ENCODE results near the gene GIPC3. TPM values are rescaled to one million over a fixed set of nuclear protein-coding genes. Genes with fewer than 3 reads are reported as not detected.

The GIPC3 gene
- total and polyA plus RNA-seq, 2 of the 8 experiments (the other 6 are each of a cell fraction or from before 2014, with no cell fraction given): 1.0 to 1.2 TPM

DNA sequence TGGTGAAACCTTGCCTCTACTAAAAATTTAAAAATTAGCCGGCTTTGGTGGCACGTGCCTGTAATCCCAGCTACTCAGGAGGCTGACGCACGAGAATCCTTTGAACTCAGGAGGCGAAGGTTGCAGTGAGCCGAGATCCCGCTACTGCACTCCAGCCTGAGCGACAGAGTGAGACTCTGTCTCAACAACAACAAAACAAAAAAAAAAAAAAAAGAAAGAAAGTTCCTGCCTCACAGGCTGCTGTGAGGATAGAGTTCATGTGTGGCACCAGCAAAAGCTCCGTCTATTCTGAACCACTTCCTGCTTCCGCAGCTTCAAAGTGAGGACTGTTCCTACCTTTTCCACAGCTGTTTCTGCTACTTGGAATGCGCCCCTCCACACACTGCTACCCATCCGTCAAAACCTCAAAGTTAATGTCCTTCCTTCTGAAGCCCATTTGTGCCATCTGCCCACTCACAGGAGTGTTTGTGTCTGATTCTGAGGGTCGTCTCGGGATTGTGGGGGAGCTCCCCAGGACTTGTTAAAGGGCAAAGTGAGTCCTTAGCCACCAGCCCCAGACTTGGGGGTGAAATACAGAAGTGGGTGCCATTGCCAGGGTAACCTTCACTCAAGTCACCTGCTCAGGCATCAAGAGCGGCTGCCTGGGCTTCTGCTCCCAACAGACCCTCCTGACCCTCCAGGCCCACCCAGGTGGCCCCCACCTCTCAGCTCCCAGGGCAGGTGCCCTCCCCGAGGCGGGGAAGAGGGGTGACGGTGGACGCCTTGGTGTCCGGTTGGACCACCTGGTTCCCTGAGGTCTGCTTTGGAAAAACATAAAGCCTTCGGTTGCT lies 30.8 kb upstream of the GIPC3 start:
- H2BK20ac ChIP-seq (ENCODE audit: low read length): no peak overlapping the region
- DNase-seq (ENCODE audit: low read depth in 1 of 2, low spot score in 2 of 2) (no peak), FAIRE-seq (no peak)
- no peak overlapping the region for H3K27ac ChIP-seq (ENCODE audit: low read depth, low read length)
- H4K5ac ChIP-seq (ENCODE audit: insufficient read length, low read depth, low read length): no peak overlapping the region
- no peak overlapping the region for H2AK5ac ChIP-seq (ENCODE audit: low read depth, low read length)
- no peak overlapping the region for H2AFZ ChIP-seq (ENCODE audit: low read length)
- no peak overlapping the region for H3K9ac ChIP-seq (replicated peaks in 1 of 4; ENCODE audit: extremely low read depth in 1 of 4, low read depth in 3 of 4, low read length in 3 of 4)
- H3K23ac ChIP-seq (ENCODE audit: insufficient read length): no peak overlapping the region
- no peak overlapping the region for H3K56ac ChIP-seq (replicated peaks; ENCODE audit: insufficient read length, low read depth, low read length)
- H4K8ac ChIP-seq (ENCODE audit: extremely low read depth, insufficient read depth, low read length): no peak overlapping the region
- no peak overlapping the region for H3K14ac ChIP-seq (ENCODE audit: insufficient read length)
- WGBS, 2 experiments (ENCODE audit: extremely low coverage in 1 of 2, insufficient coverage in 1 of 2, insufficient read length in 1 of 2, insufficient replicate concordance in 2 of 2, low coverage in 1 of 2, low lambda C conversion rate in 2 of 2, missing lambda C conversion rate in 1 of 2): 91% methylated on average over 21 of the region's 21 CpGs; no CpG with 5 or more reads in 1 of the 2 experiments
- no peak overlapping the region for H3K18ac ChIP-seq (ENCODE audit: extremely low read depth, low read length)
- CTCF ChIA-PET (ENCODE audit: partially characterized antibody): interaction anchor here (0.8 to 8.5 kb wide), 5 partner anchors 8 to 249 kb away, joined by 3 to 66 read pairs (median 3); no protein-coding TSS in a partner anchor
- no peak overlapping the region for H4K91ac ChIP-seq (replicated peaks; ENCODE audit: insufficient read length, low read length)
- peaks cover 7% of the 10 kb centered on the region for H3K79me1 ChIP-seq (ENCODE audit: low read depth, low read length)
- H2BK120ac ChIP-seq (replicated peaks; ENCODE audit: low read depth, low read length): no peak overlapping the region
- H4K20me1 ChIP-seq (replicated peaks in 1 of 2; ENCODE audit: control insufficient read depth in 1 of 2, insufficient read depth in 2 of 2, low read length in 2 of 2): peaks cover 10 to 25% of the 10 kb centered on the region in 2 experiments
- no peaks in the 10 kb centered on the region for H3K36me3 ChIP-seq (ENCODE audit: control insufficient read depth in 2 of 4, insufficient read depth in 4 of 4, low read length in 3 of 4)
- peak overlapping the region; percentile 39; the same call in 1 of the 2 replicates for H2BK12ac ChIP-seq (ENCODE audit: low read depth, low read length)
- POLR2A ChIA-PET (ENCODE audit: partially characterized antibody): interaction anchor here (1.2 to 1.4 kb wide), 3 partner anchors 9 to 23 kb away, joined by 3 read pairs; no protein-coding TSS in a partner anchor
- peaks cover 0 to 10% (median 7%) of the 10 kb centered on the region in 4 experiments; a peak in 4 of 7 replicates for H3K27me3 ChIP-seq (replicated peaks in 1 of 4; ENCODE audit: control insufficient read depth in 3 of 4, extremely low read depth in 1 of 4, insufficient read depth in 3 of 4, low read length in 3 of 4)
- no peak overlapping the region for H2BK15ac ChIP-seq (ENCODE audit: low read length)
- H3K4me1 ChIP-seq (replicated peaks in 1 of 4; ENCODE audit: control insufficient read depth in 3 of 4, insufficient read depth in 4 of 4, low read length in 3 of 4): peaks cover 0 to 8% (median 6%) of the 10 kb centered on the region in 4 experiments; a peak in 5 of 7 replicates
- peaks cover 11% of the 10 kb centered on the region for H3K23me2 ChIP-seq (ENCODE audit: low read depth, low read length)
- no peak overlapping the region for H3K4ac ChIP-seq (replicated peaks; ENCODE audit: insufficient read length, low read depth, low read length)
- H3K79me2 ChIP-seq (ENCODE audit: control insufficient read depth in 1 of 2, insufficient read depth in 2 of 2, low read length in 2 of 2): peaks cover 0 to 8% of the 10 kb centered on the region in 2 experiments; a peak in 1 of 4 replicates
- no peak overlapping the region for H3K4me2 ChIP-seq (ENCODE audit: insufficient read depth in 1 of 2, low read depth in 2 of 2, low read length in 2 of 2)
- H2BK5ac ChIP-seq (ENCODE audit: low read depth, low read length): no peak overlapping the region
- no peaks in the 10 kb centered on the region for H3K9me3 ChIP-seq (ENCODE audit: insufficient read depth in 2 of 2, low read depth in 1 of 2, low read length in 1 of 2)
- H3K4me3 ChIP-seq (ENCODE audit: extremely low read depth in 1 of 4, insufficient read depth in 2 of 4, low read depth in 3 of 4, low read length in 4 of 4): no peak overlapping the region
- TF ChIP-seq CREB1 (IDR thresholded peaks at IDR 0.05): no peak
- no peak for TF ChIP-seq SIRT6 (IDR thresholded peaks at IDR 0.05; ENCODE audit: low read length)
- TF ChIP-seq MAX (IDR thresholded peaks at IDR 0.05): no peak
- TF ChIP-seq RNF2 (IDR thresholded peaks at IDR 0.05; ENCODE audit: borderline replicate concordance, low read depth, low read length, missing control alignments, poor library complexity, severe bottlenecking): no peak
- no peak for TF ChIP-seq YY1 (IDR thresholded peaks at IDR 0.05; ENCODE audit: low read depth, low read length)
- no peak for TF ChIP-seq SIN3A (conservative IDR thresholded peaks at IDR 0.05 in 1 of 2, IDR thresholded peaks at IDR 0.05 in 1 of 2; ENCODE audit: low read depth in 1 of 2, low read length in 2 of 2)
- no peak for TF ChIP-seq BCL11A (IDR thresholded peaks at IDR 0.05; ENCODE audit: low read depth in 2 of 2, low read length in 2 of 2)
- no peak for TF ChIP-seq HDAC6 (IDR thresholded peaks at IDR 0.05; ENCODE audit: low read depth, low read length)
- no peak for TF ChIP-seq TAF7 (optimal IDR thresholded peaks at IDR 0.05; ENCODE audit: borderline replicate concordance, low read depth, low read length)
- TF ChIP-seq GTF2F1 (IDR thresholded peaks at IDR 0.05; ENCODE audit: borderline replicate concordance, low read depth, low read length): no peak
